NCI-H2107 treated with DMSO at 0.1 percent for 48 hours (cell line): ENCODE data around the gene CELF4.

Experiments used
- DNase-seq: peaks from one replicate; lab custom pipeline; 2025; ENCODE audit not compliant: unreplicated experiment; lab: John Stamatoyannopoulos, UW

The CELF4 gene

DNA sequence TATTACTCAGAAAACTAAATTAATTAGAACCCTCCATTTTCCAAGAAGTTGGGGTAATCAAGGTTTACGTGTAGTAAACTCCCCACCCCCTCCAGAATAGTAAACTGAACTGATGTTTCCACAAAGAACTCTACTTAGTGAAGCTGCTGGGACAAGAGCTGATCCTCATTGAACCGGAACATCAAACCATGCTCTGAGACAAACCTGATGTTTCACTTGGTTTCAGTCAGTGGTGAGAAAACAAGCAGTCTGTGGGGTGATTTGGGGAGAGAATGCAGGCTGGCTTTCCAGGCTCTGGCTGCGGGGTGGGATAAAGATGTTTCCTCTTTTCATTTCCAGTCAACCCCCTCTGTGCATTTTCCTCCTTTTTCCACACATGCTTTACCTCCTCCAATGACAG is 38.2 kb downstream of the CELF4 start:
- no peak for DNase-seq

DNA sequence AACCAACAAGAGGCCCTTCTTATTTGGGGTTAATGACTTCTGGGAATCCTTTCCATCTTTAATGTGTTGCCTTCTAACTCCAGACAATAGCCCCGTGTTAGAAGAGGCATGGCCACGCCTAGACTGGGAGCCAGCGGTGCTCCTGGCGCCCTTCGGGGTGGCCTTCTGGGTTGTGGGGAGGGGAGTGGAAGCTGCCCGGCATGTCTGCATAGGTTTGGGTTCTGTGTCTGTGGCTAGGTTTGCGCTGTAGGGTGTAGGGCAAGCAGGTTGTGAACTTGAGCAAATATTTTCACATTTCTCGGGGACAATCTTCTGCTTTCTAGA is 40.4 kb downstream of the CELF4 start:
- DNase-seq = peak; percentile 16

DNA sequence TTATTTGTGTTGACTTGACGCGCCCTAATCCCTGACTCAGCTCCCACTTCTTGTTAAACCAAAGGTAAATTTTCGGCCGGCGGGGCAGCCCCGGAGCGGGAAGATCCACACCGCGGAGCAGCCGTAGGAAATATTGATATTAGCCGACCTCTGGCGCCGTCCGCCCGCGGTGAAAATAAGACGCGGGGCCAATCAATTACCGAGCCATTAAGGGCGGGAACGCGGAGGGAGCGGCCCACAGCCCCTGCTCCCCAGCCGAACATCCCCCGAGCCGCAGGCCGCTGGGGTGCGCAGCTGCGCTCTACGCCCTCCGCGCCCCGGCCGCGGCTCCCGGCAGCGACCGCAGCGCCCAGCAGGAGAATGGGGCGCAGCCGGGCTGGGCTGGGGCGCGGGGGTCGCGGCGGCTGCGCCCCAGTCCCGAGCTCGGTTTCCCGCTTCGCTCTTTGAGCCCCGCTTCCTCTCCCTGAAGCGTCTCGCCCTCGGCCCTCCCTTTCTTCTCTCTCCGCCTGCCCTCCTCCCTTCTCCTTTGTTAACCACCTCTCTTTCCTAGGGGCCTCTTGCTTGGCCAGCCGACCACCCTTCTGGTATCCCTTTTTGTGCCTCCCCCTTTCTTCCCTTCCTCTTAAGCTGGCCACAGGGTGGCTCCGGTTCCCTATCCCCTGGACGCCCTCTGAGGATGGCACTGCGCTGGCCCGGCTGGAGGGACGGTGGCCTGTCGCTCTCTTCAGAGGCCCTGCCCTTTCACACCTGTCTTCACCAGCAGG is 40.9 kb downstream of the CELF4 start:
- no peak for DNase-seq

DNA sequence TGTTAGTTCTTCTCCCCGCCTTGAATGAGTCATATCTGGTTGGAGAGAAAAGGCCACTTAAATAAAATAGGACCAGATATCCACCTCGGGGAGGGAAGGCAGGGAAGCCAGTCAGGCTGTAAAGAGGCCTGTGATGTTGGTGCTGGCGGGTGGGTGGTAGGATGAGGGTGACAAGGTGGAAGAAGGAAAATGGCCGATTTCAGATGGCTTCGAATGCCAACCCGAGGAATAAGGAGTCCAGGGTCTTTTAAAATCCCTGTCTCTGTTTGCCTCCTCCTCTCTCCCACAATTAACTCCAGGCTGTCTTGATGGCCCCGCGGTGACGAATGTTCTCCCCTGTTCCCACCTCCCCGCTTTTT is 41.5 kb downstream of the CELF4 start:
- DNase-seq = no peak

DNA sequence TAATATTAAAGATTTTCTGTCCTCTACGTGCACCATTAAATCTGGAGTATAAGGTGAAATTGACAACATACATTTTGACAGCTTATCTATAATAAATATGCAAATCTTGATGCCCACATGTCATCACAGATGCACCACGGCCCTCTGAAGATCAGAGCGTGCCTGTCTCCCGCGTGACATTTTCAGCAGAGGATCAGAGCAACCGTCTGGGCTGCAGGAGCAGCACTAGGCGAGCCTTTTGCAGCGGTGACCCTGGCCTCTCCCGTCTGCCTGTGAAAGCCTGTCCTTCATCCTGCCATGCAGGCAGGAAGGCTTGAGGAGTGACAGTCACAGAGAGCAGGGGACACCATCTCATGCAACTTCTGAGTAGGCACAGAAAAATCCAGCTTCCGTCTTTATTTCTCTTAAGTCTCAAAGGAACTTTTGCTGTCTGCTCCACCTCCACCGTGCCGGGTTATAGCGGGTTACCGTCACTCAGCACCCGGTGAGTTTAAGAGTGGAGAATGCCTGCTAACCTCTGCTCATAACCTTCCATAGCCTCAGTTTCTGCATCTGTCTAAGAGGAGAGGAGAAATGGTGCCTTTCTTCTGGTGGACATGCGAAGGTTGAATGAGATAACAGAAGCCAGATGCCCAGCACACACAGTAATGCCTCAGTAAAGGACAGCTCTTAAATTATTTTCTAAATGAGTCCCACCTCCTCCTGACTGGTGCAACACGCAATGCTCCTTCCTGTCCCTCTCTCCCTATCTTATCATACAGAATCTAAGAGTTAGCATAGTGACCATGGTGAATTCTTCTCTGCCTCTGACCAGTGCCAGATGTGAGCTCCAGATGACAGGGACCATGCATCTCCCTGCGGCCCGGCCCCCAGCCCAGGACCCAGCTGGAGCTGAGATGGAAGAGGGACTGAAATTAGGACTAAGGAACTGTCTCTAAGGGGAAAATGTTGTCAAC is 43.8 kb downstream of the CELF4 start:
- DNase-seq = no peak

- no peak for DNase-seq
Measured at GRCh38 chr18:37520508-37520907, 45.1 kb downstream of the CELF4 start.

DNA sequence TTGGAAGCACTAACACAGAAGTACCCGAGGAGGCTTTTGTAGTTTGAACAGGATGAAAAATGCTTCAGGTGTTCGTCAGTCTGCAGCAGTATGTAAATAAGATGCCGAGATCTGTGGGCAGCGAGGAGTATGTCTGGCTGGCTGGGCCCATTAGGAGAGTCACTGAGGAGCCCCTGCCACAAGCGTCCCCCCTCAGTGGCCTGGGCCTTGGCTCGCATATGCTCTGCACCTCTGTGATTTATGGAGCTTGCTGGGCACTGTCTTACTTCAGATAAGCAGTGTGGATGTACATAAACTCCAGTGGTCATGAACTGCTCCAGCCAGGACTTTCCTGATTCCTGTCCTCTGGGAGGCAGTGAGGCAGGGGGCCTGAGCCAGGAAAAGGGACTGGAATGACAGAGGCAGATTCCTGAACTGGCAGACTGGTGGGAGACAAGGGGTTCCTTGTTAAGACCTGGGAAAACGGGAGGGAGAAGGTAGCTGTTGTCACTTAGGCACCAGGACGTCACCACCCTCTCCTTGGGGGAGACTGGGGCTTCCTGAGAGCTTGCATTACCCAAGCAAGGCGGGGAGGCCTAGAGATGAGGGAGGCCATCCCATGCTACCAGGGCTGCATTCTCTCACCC is 46.0 kb downstream of the CELF4 start:
- DNase-seq = no peak

DNA sequence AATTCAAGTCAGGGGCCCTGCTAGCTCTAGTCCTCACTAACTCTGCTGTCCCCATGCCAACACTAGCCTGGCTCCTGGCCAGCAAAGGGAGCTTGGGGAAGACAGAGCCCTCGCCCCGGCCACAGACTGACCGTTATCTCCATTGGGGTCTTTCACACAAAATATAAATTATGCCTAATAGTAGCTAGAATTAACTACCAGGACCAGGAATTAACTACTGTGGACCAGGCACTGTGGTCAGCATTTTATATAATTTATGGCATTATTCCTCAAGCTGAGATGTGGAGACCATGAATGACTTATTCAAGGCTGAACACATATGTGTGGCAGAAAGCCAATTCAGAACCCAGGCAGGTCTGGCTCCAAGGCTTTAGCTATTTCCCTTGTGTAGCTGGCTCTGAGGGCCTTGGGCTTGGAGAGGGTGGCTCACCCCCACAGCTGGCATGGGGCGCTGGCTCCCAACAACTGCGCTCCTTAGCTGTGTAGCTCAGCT is 49.2 kb downstream of the CELF4 start:
- no peak for DNase-seq

GRCh38 chr18:37514953-37515352 is 50.6 kb downstream of the CELF4 start:
- DNase-seq = peak; percentile 69

DNA sequence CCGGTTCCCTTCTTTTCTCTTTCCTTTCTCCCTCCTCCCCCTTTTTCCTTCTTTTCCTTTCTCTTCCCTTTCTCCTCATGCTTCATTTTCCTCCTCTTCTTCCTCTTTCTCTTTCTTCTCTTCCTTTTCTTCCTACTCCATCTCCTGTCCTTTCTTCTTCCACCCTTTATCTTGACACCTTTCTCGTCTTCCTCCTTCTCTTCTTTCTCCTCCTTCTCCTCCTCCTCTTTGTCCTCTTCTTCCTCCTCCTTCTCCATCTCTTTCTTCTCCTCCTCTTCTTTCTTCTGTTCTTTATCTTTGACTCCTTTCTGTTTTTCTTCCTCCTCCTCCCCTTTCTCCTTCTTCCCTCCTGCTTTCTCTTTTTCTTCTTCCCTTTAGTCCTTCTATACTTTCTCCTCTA is 53.2 kb downstream of the CELF4 start:
- no peak for DNase-seq

GRCh38 chr18:37511721-37512298 is 53.8 kb downstream of the CELF4 start:
- no peak for DNase-seq

DNA sequence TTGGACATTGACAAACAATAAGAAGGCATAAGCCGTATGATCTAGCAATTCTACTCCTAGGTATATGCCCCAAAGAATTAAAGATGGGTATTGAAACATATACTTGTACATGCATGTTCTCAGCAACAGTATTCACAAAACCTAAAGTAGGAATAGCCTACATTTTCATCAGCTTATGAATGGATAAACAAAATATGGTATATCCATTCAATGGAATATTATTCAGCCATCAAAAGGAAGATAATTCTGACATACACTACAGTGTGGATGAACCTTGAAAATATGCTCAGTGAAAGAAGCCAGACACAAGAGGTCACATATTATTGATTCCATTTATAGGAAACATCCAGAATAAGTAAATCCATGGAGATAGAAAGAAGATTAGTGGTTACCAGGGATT is 56.0 kb downstream of the CELF4 start:
- DNase-seq = no peak

DNA sequence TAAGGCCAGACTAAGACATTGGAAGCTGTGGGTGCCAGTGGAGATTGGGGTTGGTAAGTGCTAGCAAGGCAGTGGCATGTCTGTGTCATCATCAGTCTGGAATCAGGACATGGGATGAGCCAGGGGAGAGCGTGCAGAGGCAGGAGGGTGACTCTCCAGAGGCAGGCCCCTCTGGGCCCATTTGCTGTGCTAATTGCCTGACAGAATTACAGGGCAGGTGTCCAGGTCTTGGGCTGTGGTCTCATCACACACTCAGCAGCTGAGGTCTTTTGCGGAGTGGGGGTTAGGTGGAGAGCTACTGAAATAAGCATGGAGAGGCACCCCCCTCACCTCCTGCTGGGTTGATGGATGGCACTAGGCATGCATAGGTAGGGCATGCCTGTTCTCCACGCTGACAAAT is 57.4 kb downstream of the CELF4 start:
- peak; percentile 85 for DNase-seq

GRCh38 chr18:37507239-37507638 is 58.4 kb downstream of the CELF4 start:
- no peak for DNase-seq

DNA sequence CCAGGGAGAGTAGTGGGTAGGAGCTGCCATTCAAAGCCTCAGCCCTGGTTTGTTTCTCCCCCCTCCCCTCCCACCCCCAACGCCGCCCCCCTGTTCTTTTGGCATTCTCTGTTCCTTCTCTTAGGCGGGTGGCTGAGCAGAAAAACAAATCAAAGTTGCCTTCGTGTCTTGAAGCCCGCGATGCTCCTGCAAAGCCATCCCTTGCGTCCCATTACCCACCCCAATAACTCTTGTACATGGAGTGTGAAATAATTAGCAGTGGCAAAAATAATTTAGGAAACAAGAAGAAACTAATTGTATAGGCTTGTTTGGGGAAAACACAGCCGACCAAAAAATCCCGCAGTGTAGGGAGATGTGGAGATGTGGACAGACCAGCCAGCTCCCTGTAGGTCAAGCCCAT is 59.6 kb downstream of the CELF4 start:
- no peak for DNase-seq

- no peak for DNase-seq
Measured at GRCh38 chr18:37505321-37505720, 60.3 kb downstream of the CELF4 start.

DNA sequence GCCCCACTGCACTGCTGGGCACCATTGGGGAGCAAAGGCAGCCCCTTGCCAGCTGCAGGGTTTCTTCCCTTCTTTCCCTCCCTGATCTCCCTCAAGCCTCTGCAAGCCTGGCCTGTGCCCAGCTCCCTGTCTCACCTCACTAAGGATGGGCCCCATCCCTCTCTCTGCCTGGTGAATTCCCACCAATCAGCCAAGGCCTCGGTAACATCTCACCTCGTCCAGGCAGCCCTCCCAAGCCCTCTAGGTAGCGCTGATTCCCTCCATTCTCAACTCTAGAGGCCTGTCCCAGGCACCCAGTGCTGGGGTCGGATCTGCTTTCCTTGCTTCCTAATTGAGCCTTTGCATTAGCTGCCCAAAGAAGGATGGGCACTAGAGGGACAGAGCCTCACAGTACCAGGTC is 63.0 kb downstream of the CELF4 start:
- DNase-seq = no peak

- DNase-seq = no peak
Measured at GRCh38 chr18:37502036-37502435, 63.6 kb downstream of the CELF4 start.

- no peak for DNase-seq
Measured at GRCh38 chr18:37501136-37501535, 64.5 kb downstream of the CELF4 start.

DNA sequence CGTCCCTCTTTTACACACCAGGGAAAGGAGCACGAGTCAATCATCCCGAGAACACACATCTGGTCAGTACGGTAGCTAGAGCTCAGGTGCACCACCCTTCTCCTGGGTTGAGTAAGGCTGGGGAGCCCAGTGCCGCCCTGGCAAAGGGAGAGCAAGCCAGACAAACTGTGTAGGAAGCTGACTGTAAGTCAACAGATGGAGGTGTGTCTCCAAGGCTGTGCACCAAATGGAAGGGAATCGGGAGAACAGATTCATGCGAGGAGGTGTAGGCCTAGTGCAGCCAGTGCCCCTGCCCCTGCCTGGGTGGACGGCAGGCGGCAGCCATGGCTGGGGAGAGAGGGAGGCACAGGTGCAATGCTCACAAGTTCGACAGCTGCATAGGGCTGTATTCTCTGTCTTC is 65.7 kb downstream of the CELF4 start:
- no peak for DNase-seq

GRCh38 chr18:37499044-37499443 is 66.6 kb downstream of the CELF4 start:
- peak; percentile 76 for DNase-seq
